Loucy (cell line): ENCODE measurements around the gene GOLGA6D.

ENCODE experiments used
- H2AFZ ChIP-seq: fragments of 200-600 bp; sonication (generic); 2 replicates; pipeline ENCODE4 v1.6.0; 2016; ENCODE audit warnings: antibody characterized with exemption, mild to moderate bottlenecking, low read length, moderate library complexity
- H3F3A ChIP-seq: fragments of 200-600 bp; 2 replicates; pipeline ENCODE4 v1.6.0; 2016; ENCODE audit warnings: antibody characterized with exemption, low read depth, mild to moderate bottlenecking
- H3K27me3 ChIP-seq: fragments of 200-600 bp; sonication (generic); 2 replicates; pipeline ENCODE4 v1.6.1; 2014; ENCODE audit warnings: low read length, mild to moderate bottlenecking; ENCODE audit not compliant: insufficient read depth, poor library complexity, severe bottlenecking
- H3K36me3 ChIP-seq: fragments of 200-600 bp; sonication (generic); 2 replicates; pipeline ENCODE4 v1.6.1; 2016; ENCODE audit warnings: low read length; ENCODE audit not compliant: insufficient read depth
- H3K4me1 ChIP-seq: fragments of 200-600 bp; sonication (generic); 2 replicates; pipeline ENCODE4 v1.5.1; 2014; ENCODE audit warnings: low read length, mild to moderate bottlenecking; ENCODE audit not compliant: insufficient read depth, poor library complexity, severe bottlenecking
- H3K4me2 ChIP-seq: fragments of 200-600 bp; sonication (generic); 2 replicates; pipeline ENCODE4 v1.6.0; 2014; ENCODE audit warnings: antibody characterized with exemption, low read length, low read depth, mild to moderate bottlenecking; ENCODE audit not compliant: poor library complexity, severe bottlenecking
- H3K4me3 ChIP-seq: fragments of 200-600 bp; sonication (generic); 2 replicates; pipeline ENCODE4 v1.5.1; 2014; ENCODE audit warnings: low read length, mild to moderate bottlenecking, mixed read lengths; ENCODE audit not compliant: poor library complexity, severe bottlenecking
- H3K79me2 ChIP-seq: fragments of 200-600 bp; sonication (generic); 2 replicates; pipeline ENCODE4 v1.6.1; 2014; ENCODE audit warnings: low read length; ENCODE audit not compliant: insufficient read depth
- H3K9ac ChIP-seq: fragments of 200-600 bp; sonication (generic); 2 replicates; pipeline ENCODE4 v1.6.0; 2014; ENCODE audit warnings: mild to moderate bottlenecking, low read depth, low read length, moderate library complexity; ENCODE audit not compliant: poor library complexity, severe bottlenecking
- H3K9me2 ChIP-seq: fragments of 200-600 bp; sonication (generic); replicated peaks from 2 replicates; pipeline ENCODE4 v1.6.1; 2016; ENCODE audit warnings: low read depth, low read length, mixed read lengths
- H3K9me3 ChIP-seq: fragments of 200-600 bp; sonication (generic); 2 replicates; pipeline ENCODE4 v1.6.1; 2014; ENCODE audit warnings: mild to moderate bottlenecking, antibody characterized with exemption, low read length, low read depth; ENCODE audit not compliant: insufficient read depth
- H4K20me1 ChIP-seq: fragments of 200-600 bp; sonication (generic); 2 replicates; pipeline ENCODE4 v1.6.0; 2014; ENCODE audit warnings: antibody characterized with exemption, low read length, mild to moderate bottlenecking; ENCODE audit not compliant: insufficient read depth, poor library complexity, severe bottlenecking
- EZH2phosphoT487 ChIP-seq: fragments of 200-600 bp; IDR thresholded peaks from 2 replicates; pipeline ENCODE4 v1.6.1; 2018; ENCODE audit warnings: antibody characterized with exemption, mild to moderate bottlenecking, moderate library complexity, borderline replicate concordance
- TF ChIP-seq, protein P1 (sequence below): fragments of 200-600 bp; sonication (generic); conservative IDR thresholded peaks from 2 replicates; pipeline ENCODE4 v1.5.1; 2014; ENCODE audit warnings: mild to moderate bottlenecking, antibody characterized with exemption, low read length

The GOLGA6D gene

DNA sequence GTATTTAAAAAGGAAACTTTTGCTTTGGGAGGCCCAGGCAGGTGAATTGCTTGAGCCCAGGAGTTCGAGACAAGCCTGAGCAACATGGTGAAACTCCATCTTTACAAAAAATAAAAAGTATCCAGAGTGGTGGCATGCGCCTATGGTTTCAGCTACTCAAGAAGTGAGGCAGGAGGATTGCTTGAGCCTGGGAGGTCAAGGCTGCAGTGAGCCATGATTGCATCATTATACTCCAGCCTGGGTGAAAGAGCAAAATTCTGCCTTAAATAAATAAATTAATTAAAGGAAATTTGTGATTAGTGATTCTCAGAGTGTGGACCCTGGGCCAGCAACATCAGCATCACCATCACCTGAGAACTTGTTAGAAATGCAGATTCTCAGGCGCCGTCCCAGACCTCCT, 43.3 kb downstream of the GOLGA6D start:
- Histone ChIP-seq H3K4me1 (no peaks in the 10 kb centered on the region), H3K4me3 (no peak overlapping the region), H3K36me3 (no peaks in the 10 kb centered on the region), H3F3A (no peaks in the 10 kb centered on the region), H2AFZ (no peak overlapping the region), H3K9me2 (no peaks in the 10 kb centered on the region), H3K9me3 (no peaks in the 10 kb centered on the region), H4K20me1 (no peaks in the 10 kb centered on the region), H3K4me2 (no peak overlapping the region), H3K27me3 (no peaks in the 10 kb centered on the region), H3K79me2 (no peaks in the 10 kb centered on the region), H3K9ac (no peak overlapping the region)
- no peak for TF ChIP-seq EZH2phosphoT487
- TF ChIP-seq, protein P1, sequence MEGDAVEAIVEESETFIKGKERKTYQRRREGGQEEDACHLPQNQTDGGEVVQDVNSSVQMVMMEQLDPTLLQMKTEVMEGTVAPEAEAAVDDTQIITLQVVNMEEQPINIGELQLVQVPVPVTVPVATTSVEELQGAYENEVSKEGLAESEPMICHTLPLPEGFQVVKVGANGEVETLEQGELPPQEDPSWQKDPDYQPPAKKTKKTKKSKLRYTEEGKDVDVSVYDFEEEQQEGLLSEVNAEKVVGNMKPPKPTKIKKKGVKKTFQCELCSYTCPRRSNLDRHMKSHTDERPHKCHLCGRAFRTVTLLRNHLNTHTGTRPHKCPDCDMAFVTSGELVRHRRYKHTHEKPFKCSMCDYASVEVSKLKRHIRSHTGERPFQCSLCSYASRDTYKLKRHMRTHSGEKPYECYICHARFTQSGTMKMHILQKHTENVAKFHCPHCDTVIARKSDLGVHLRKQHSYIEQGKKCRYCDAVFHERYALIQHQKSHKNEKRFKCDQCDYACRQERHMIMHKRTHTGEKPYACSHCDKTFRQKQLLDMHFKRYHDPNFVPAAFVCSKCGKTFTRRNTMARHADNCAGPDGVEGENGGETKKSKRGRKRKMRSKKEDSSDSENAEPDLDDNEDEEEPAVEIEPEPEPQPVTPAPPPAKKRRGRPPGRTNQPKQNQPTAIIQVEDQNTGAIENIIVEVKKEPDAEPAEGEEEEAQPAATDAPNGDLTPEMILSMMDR = no peak

DNA sequence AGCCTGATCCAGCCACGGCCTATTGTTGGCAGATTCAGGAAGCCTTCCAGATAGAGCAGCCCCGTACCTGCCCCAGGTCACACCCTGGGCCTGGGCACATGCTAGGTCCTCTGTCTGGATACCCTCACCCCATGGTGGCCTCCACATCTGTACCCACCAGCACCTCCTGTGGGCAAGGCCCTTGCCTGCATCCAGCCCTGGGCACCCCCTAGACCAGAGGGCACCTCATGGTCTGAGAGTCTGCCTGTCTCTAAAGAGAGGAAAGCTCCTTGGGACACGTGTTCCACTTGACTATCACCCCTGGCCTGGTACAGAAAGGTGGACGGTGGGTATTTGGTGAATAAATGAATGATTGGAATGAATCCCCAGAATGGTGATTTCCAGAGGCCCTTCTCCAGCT, 44.4 kb downstream of the GOLGA6D start:
- no peaks in the 10 kb centered on the region for H3K4me1 ChIP-seq
- H3K9me2 ChIP-seq = no peaks in the 10 kb centered on the region
- H3K9ac ChIP-seq = no peak overlapping the region
- H3K4me3 ChIP-seq = no peak overlapping the region
- no peak overlapping the region for H2AFZ ChIP-seq
- no peaks in the 10 kb centered on the region for H3F3A ChIP-seq
- H3K36me3 ChIP-seq = no peaks in the 10 kb centered on the region
- no peaks in the 10 kb centered on the region for H3K9me3 ChIP-seq
- no peaks in the 10 kb centered on the region for H3K27me3 ChIP-seq
- H3K79me2 ChIP-seq = no peaks in the 10 kb centered on the region
- TF ChIP-seq, protein P1 = peak; percentile 34; the same call in 1 of the 2 replicates
- TF ChIP-seq EZH2phosphoT487 = no peak
- no peaks in the 10 kb centered on the region for H4K20me1 ChIP-seq
- H3K4me2 ChIP-seq = no peak overlapping the region

DNA sequence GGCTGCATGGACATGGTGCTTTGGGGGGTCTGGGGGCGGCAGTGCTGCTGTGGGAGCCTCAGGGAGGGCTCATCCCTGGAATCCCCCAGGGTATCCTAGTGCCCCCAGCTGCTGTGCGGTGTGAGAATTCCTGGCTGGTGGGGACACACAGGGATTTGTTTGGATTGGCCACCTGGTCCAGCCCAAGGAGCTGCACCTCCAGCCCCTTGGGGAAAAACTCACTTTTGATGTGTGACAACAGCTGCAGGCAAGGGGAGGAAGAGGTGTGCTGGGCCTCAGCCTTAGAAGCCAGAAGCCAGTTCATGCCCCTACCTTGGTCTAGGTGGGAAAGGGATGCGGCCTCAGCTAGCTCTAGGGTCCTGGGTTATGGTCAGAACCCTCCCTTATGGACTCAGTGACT, 44.9 kb downstream of the GOLGA6D start:
- H2AFZ ChIP-seq = no peak overlapping the region
- no peaks in the 10 kb centered on the region for H3F3A ChIP-seq
- no peaks in the 10 kb centered on the region for H3K4me1 ChIP-seq
- no peaks in the 10 kb centered on the region for H3K9me3 ChIP-seq
- no peak for TF ChIP-seq EZH2phosphoT487
- TF ChIP-seq, protein P1 = no peak
- no peaks in the 10 kb centered on the region for H3K27me3 ChIP-seq
- H3K36me3 ChIP-seq = no peaks in the 10 kb centered on the region
- no peak overlapping the region for H3K4me3 ChIP-seq
- no peaks in the 10 kb centered on the region for H4K20me1 ChIP-seq
- no peaks in the 10 kb centered on the region for H3K9me2 ChIP-seq
- H3K4me2 ChIP-seq = no peak overlapping the region
- no peak overlapping the region for H3K9ac ChIP-seq
- no peaks in the 10 kb centered on the region for H3K79me2 ChIP-seq
